HepG2 (cell line): Measurements from ENCODE around the gene MYL4. TPM values are rescaled to one million over a fixed set of nuclear protein-coding genes. Genes with fewer than 3 reads are reported as not detected.

ENCODE experiments used
- ATAC-seq: fragments of 200-7000 bp; cut with Tn5 transposase; 3 replicates; pipeline ENCODE4 v1.9.1; 2020; ENCODE audit warnings: mild to moderate bottlenecking, moderate library complexity
- BruUV-seq: library from RNA; stranded (reverse); fragments of 400-500 nt; replicated peaks from 2 replicates; lab custom pipeline; 2021; lab: Mats Ljungman, UMichigan
- CTCF ChIA-PET: fragments of 300-600 bp; formaldehyde crosslinking; extraction: SDS; loops from one replicate; lab custom pipeline; 2021; ENCODE audit warnings: low total read pairs, inconsistent platforms, low intra/inter-chr PET ratio; lab: Yijun Ruan, JAX
- POLR2A ChIA-PET: fragments of 350-600 bp; sonication (Branson Sonifier 250); formaldehyde crosslinking; loops from one replicate; lab custom pipeline; 2020; ENCODE audit warnings: antibody characterized with exemption, inconsistent platforms; lab: Yijun Ruan, JAX
- DNase-seq: peaks from one replicate; pipeline ENCODE4 v3.0.0-alpha.2; 2015; ENCODE audit warnings: low spot score
- FAIRE-seq: peaks from 3 replicates; lab custom pipeline; 2011; peaks lifted over from hg19 to GRCh38; lab: Jason Lieb, UNC
- H2AFZ ChIP-seq: one replicate; pipeline ENCODE4 v1.6.1; 2011; ENCODE audit warnings: low read length, inconsistent platforms
- H3K27ac ChIP-seq: fragments of 300-600 bp; 3 replicates; pipeline ENCODE4 v1.8.0; 2011; ENCODE audit warnings: mixed run types, mild to moderate bottlenecking, mixed read lengths, low read length, inconsistent platforms; ENCODE audit not compliant: insufficient read depth; ENCODE audit errors: extremely low read length
- H3K27me3 ChIP-seq, 2 experiments: fragments of 200-600 bp in 1 of 2; 2 replicates in 1 of 2; 3 replicates in 1 of 2; pipeline versions ENCODE4 v1.6.0 to v1.8.0; 2011; ENCODE audit warnings: low read length in 2 of 2, mild to moderate bottlenecking in 2 of 2, moderate library complexity in 2 of 2, inconsistent platforms in 1 of 2; ENCODE audit not compliant: insufficient read depth in 2 of 2, control insufficient read depth in 1 of 2
- H3K36me3 ChIP-seq, 2 experiments: fragments of 200-600 bp in 1 of 2; replicated peaks in 1 of 2; 2 replicates in 1 of 2; 3 replicates in 1 of 2; pipeline versions ENCODE4 v1.5.1 to v1.8.0; 2011; ENCODE audit warnings: low read length in 2 of 2, inconsistent platforms in 1 of 2; ENCODE audit not compliant: insufficient read depth in 2 of 2, control insufficient read depth in 1 of 2
- H3K4me1 ChIP-seq: 2 replicates; pipeline ENCODE4 v1.5.1; 2012; ENCODE audit warnings: low read length, inconsistent platforms; ENCODE audit not compliant: insufficient read depth
- H3K4me2 ChIP-seq: 2 replicates; pipeline ENCODE4 v1.6.0; 2011; ENCODE audit warnings: low read depth, low read length, inconsistent platforms
- H3K4me3 ChIP-seq, 3 experiments: fragments of 200-600 bp in 1 of 3; sonication (generic), shearing (Covaris generic) in 1 of 3; replicated peaks in 1 of 3; 2 replicates each; pipeline ENCODE4 v1.5.1; 2011 to 2016; ENCODE audit warnings: low read length in 3 of 3, inconsistent platforms in 2 of 3, low read depth in 2 of 3, mild to moderate bottlenecking in 2 of 3, control low read depth in 1 of 3, mixed read lengths in 1 of 3; ENCODE audit not compliant: insufficient read depth in 1 of 3
- H3K79me2 ChIP-seq: one replicate; pipeline ENCODE4 v1.6.1; 2011; ENCODE audit warnings: low read length, inconsistent platforms; ENCODE audit not compliant: insufficient read depth
- H3K9ac ChIP-seq: 2 replicates; pipeline ENCODE4 v1.6.0; 2011; ENCODE audit warnings: mild to moderate bottlenecking, low read depth, low read length, inconsistent platforms; ENCODE audit not compliant: insufficient read depth
- H3K9me3 ChIP-seq: 2 replicates; pipeline ENCODE4 v1.5.1; 2012; ENCODE audit warnings: mild to moderate bottlenecking, low read length
- H4K20me1 ChIP-seq: 2 replicates; pipeline ENCODE4 v1.6.0; 2011; ENCODE audit warnings: inconsistent platforms, mild to moderate bottlenecking, low read length, moderate library complexity; ENCODE audit not compliant: insufficient read depth
- AKAP8 ChIP-seq: sonication (generic); formaldehyde crosslinking; IDR thresholded peaks from 2 replicates; pipeline ENCODE4 v1.5.1; 2020; ENCODE audit warnings: mild to moderate bottlenecking, missing genetic modification reagents
- MBNL3 ChIP-seq: fragments of 250-450 bp; sonication (Bioruptor Pico); conservative IDR thresholded peaks from 2 replicates; pipeline ENCODE4 v1.8.0; 2022; ENCODE audit warnings: mild to moderate bottlenecking, inconsistent platforms
- ZMAT3 ChIP-seq: sonication (generic); formaldehyde crosslinking; conservative IDR thresholded peaks from 2 replicates; pipeline ENCODE4 v1.7.0; 2021; ENCODE audit warnings: missing genetic modification reagents
- ZNF230 ChIP-seq: sonication (generic); formaldehyde crosslinking; IDR thresholded peaks from 2 replicates; pipeline ENCODE4 v1.4.0; 2020; ENCODE audit warnings: mild to moderate bottlenecking, missing genetic modification reagents
- WGBS: methylation state at CpG from one replicate; pipeline ENCODE4 v1.1.6; 2017; ENCODE audit warnings: low lambda C conversion rate; 5-methylcytosine and 5-hydroxymethylcytosine counted together
- in situ Hi-C: cut with HindIII; loops from 2 replicates; pipeline ENCODE4 v1.10.0; 2017; ENCODE audit warnings: low pct_unique_long_range_greater_than_20kb; ENCODE audit not compliant: extremely low pct_ligation_motif_present
- intact Hi-C: fragments of 100-400 bp; cut with micrococcal nuclease; formaldehyde crosslinking; loops from one replicate; pipeline ENCODE4 v1.10.0; 2022; ENCODE audit not compliant: unreplicated experiment
- polyA plus RNA-seq, 8 experiments: library from polyadenylated mRNA; depleted of rRNA in 3 of 8; stranded (reverse) in 7 of 8; unstranded in 1 of 8; fragments of >200 nt; fragmentation: Illumina TruSeq in 4 of 8; extraction: Trizol in 4 of 8; gene quantifications; 2 replicates each; pipeline versions ENCODE4 v1.2.1 to v1.2.3, GENCODE V29; 2011 to 2016; ENCODE audit warnings: low read depth in 4 of 8, missing spikeins in 1 of 8, mixed read lengths in 1 of 8; ENCODE audit not compliant: insufficient read depth in 1 of 8
- total RNA-seq, 5 experiments: library from RNA; depleted of rRNA; stranded (reverse); fragments of >200 nt; fragmentation: Illumina TruSeq; extraction: Trizol; gene quantifications; 2 replicates each; pipeline ENCODE4 v1.2.3, GENCODE V29; 2016; ENCODE audit warnings: low read depth in 1 of 5
- TF ChIP-seq, protein P1 (sequence below): sonication (generic); formaldehyde crosslinking; conservative IDR thresholded peaks from 2 replicates; pipeline ENCODE4 v1.8.1; 2023; ENCODE audit warnings: missing genetic modification reagents
- TF ChIP-seq, protein P2 (sequence below), 2 experiments: sonication (generic) in 1 of 2; formaldehyde crosslinking in 1 of 2; IDR thresholded peaks; 2 replicates each; pipeline versions ENCODE4 v1.6.1 to v1.9.0; 2014 to 2022; ENCODE audit warnings: antibody characterized with exemption in 1 of 2, borderline replicate concordance in 1 of 2, inconsistent platforms in 1 of 2, low read depth in 1 of 2, missing genetic modification reagents in 1 of 2

Gene MYL4
- total and polyA plus RNA-seq, 2 of the 13 experiments (the other 11 are each of a cell fraction or from before 2014, with no cell fraction given), result not detected

DNA sequence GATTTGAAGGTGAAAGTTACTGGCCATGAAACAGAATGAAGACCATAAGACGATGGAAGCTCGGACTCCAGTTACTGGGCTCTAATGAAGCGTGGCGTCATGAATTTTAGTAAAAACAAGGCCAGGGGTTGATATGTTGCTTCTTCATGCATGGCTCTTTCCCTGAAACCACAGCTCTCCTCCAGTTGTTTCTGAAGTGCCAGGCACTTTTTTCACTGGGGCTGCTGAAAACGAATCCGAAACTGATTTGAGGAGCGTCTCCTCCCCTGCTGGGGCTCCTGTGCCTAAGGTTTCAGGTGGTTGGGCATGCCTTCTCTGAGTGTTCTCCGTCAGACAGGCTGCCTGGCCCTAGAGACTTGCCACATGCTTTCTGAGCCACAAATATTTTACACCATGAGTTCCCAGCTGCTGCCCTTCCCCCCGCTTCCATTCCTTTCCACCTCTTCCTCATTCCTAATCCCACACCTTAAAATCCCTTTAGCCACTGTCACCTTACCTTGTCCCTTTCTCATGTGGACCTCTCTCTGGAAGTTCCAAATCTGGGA lies 3.7 kb upstream of the MYL4 start:
- no peaks in the 10 kb centered on the region for H3K79me2 ChIP-seq
- ChIA-PET CTCF (no interaction called here), POLR2A (interaction anchor here (1.8 kb wide), 1 partner anchor 15 kb away, joined by 5 read pairs; no protein-coding TSS in a partner anchor)
- intact Hi-C loops, result no loop called here
- no peak overlapping the region; the same call in 1 of the 2 replicates for H3K9ac ChIP-seq
- no peaks in the 10 kb centered on the region for H3K9me3 ChIP-seq
- 44% methylated on average over 7 of the region's 9 CpGs for WGBS
- ATAC-seq, result peak; percentile 52
- H3K36me3 ChIP-seq, result no peaks in the 10 kb centered on the region
- peak overlapping the region; percentile 50 for H3K4me2 ChIP-seq
- H2AFZ ChIP-seq, result peak overlapping the region; percentile 54
- DNase-seq, result no peak
- H3K4me3 ChIP-seq, result 0 out of 6 replicates have a peak overlapping the region, but pooled peaks of 1 of the 3 experiments have one; percentile 6
- BruUV-seq, result no TSS peak
- TF ChIP-seq, protein P1, sequence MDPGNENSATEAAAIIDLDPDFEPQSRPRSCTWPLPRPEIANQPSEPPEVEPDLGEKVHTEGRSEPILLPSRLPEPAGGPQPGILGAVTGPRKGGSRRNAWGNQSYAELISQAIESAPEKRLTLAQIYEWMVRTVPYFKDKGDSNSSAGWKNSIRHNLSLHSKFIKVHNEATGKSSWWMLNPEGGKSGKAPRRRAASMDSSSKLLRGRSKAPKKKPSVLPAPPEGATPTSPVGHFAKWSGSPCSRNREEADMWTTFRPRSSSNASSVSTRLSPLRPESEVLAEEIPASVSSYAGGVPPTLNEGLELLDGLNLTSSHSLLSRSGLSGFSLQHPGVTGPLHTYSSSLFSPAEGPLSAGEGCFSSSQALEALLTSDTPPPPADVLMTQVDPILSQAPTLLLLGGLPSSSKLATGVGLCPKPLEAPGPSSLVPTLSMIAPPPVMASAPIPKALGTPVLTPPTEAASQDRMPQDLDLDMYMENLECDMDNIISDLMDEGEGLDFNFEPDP (CRISPR knock-in tag), result no peak
- TF ChIP-seq ZMAT3 (CRISPR knock-in tag) (no peak), MBNL3 (CRISPR knock-in tag) (no peak)
- FAIRE-seq, result no peak
- no peaks in the 10 kb centered on the region for H4K20me1 ChIP-seq
- H3K27me3 ChIP-seq, result peaks cover 3 to 32% of the 10 kb centered on the region in 2 experiments; a peak in 4 of 5 replicates
- peaks cover 14% of the 10 kb centered on the region; the same call in 1 of the 2 replicates for H3K4me1 ChIP-seq
- in situ Hi-C loops, result no loop called here
- no peak overlapping the region for H3K27ac ChIP-seq

DNA sequence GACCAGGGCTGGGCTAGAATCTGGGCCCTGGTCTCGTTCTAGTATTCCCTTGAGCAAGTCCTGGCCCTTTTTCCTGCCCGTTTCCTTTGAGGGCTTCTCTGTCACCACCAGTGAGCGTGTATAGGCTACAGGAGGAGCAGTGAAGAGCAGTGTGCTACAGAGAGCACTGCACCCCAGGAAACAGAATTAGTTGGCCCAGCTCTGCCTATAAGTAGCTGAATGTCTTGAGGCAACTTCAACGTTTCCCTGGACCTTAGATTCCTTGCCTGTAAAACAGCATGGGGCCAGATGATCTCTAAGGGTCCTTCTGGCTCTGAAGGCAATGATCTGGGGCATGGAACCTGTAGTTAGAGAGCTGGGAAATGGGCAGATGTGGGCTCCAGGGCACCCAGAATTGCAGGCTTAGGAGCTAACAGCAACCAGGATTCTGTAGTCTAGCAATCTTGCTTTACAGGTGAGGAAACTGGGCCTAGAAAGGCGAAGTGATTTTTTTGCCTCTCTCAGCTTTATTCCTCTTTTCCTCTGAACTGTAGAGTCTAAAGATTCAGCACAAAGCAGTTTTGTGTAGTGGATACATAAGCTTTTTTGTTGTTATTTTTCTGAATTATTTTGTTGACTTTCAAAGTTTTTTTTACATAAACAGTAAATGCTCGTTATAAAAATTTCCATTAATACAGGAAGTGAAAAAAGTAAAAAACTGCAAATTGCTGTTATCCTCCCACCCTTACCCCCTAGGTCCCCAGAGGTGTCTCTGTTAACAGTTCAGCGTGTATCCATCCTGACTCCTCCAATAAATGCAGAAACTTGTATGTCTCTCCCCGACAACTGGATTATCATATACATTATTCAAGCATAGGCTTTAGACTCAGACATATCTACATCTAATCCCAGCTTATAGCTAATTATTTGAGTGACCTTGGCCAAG lies 1.7 kb upstream of the MYL4 start:
- no peak overlapping the region for H3K9ac ChIP-seq
- no peaks in the 10 kb centered on the region for H3K9me3 ChIP-seq
- WGBS, result 23% methylated on average over 8 of the region's 8 CpGs
- H3K79me2 ChIP-seq, result no peaks in the 10 kb centered on the region
- no peak overlapping the region for H2AFZ ChIP-seq
- H3K4me3 ChIP-seq, result no peak overlapping the region
- CTCF ChIA-PET, result no interaction called here
- peaks cover 14% of the 10 kb centered on the region; the same call in 1 of the 2 replicates for H3K4me1 ChIP-seq
- ATAC-seq (no peak), FAIRE-seq (no peak), DNase-seq (no peak)
- no peaks in the 10 kb centered on the region for H3K36me3 ChIP-seq
- H3K4me2 ChIP-seq, result no peak overlapping the region
- H3K27me3 ChIP-seq, result peaks cover 3 to 32% of the 10 kb centered on the region in 2 experiments; a peak in 4 of 5 replicates
- intact Hi-C loops (no loop called here), in situ Hi-C loops (no loop called here)
- no peaks in the 10 kb centered on the region for H4K20me1 ChIP-seq
- H3K27ac ChIP-seq, result no peak overlapping the region
- POLR2A ChIA-PET, result interaction anchor here (1.8 kb wide), 1 partner anchor 17 kb away, joined by 5 read pairs; no protein-coding TSS in a partner anchor
- BruUV-seq, result no TSS peak
- TF ChIP-seq ZNF230 (no peak), AKAP8 (CRISPR knock-in tag) (no peak)
- TF ChIP-seq, protein P2, sequence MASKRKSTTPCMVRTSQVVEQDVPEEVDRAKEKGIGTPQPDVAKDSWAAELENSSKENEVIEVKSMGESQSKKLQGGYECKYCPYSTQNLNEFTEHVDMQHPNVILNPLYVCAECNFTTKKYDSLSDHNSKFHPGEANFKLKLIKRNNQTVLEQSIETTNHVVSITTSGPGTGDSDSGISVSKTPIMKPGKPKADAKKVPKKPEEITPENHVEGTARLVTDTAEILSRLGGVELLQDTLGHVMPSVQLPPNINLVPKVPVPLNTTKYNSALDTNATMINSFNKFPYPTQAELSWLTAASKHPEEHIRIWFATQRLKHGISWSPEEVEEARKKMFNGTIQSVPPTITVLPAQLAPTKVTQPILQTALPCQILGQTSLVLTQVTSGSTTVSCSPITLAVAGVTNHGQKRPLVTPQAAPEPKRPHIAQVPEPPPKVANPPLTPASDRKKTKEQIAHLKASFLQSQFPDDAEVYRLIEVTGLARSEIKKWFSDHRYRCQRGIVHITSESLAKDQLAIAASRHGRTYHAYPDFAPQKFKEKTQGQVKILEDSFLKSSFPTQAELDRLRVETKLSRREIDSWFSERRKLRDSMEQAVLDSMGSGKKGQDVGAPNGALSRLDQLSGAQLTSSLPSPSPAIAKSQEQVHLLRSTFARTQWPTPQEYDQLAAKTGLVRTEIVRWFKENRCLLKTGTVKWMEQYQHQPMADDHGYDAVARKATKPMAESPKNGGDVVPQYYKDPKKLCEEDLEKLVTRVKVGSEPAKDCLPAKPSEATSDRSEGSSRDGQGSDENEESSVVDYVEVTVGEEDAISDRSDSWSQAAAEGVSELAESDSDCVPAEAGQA (IDR thresholded peaks at IDR 0.05; ENCODE audit: low read depth), result no peak
- TF ChIP-seq, protein P2 (CRISPR knock-in tag; IDR thresholded peaks at IDR 0.05; ENCODE audit: borderline replicate concordance), result no peak
